Tibial artery (tissue), 4 donors: Measurements from ENCODE around the gene SLC2A11.

Experiments
- DNase-seq, 2 donors: peaks; one replicate each; pipeline ENCODE4 v3.0.0-alpha.2; 2019
- H3K27ac ChIP-seq, 2 donors: fragments of 200-600 bp; sonication (generic) in 1 of 2; 1 replicate in 1 of 2; 2 replicates in 1 of 2; pipeline ENCODE4 v1.5.1; 2018 to 2019; ENCODE audit warnings: mild to moderate bottlenecking in 1 of 2
- H3K27me3 ChIP-seq, 2 donors: fragments of 200-600 bp; sonication (generic) in 1 of 2; one replicate each; pipeline versions ENCODE4 v1.5.1 to v1.6.0; 2016 to 2019
- H3K36me3 ChIP-seq, 3 donors: fragments of 200-600 bp; sonication (generic) in 2 of 3; one replicate each; pipeline ENCODE4 v1.5.1; 2016 to 2019; ENCODE audit warnings: mild to moderate bottlenecking in 2 of 3
- H3K4me1 ChIP-seq, 4 donors: fragments of 200-600 bp; sonication (generic) in 2 of 4; 1 replicate in 3 of 4; 2 replicates in 1 of 4; pipeline ENCODE4 v1.5.1; 2016 to 2019
- H3K4me3 ChIP-seq, 2 donors: fragments of 200-600 bp; sonication (generic) in 1 of 2; 1 replicate in 1 of 2; 2 replicates in 1 of 2; pipeline ENCODE4 v1.5.1; 2018 to 2019; ENCODE audit warnings: mild to moderate bottlenecking in 2 of 2
- H3K9me3 ChIP-seq, 3 donors: fragments of 200-600 bp; sonication (generic) in 1 of 3; one replicate each; pipeline ENCODE4 v1.5.1; 2016 to 2019
- CTCF ChIP-seq, 2 experiments: fragments of 200-600 bp in 1 of 2; fragments of 450-650 bp in 1 of 2; IDR thresholded peaks; one replicate each; pipeline ENCODE4 v1.5.1; 2017 to 2019; ENCODE audit warnings: antibody characterized with exemption in 2 of 2, mild to moderate bottlenecking in 1 of 2, moderate library complexity in 1 of 2
- intact Hi-C: fragments of 100-400 bp; cut with DNase I; formaldehyde crosslinking; loops from one replicate; pipeline ENCODE4 v1.15.0; 2023; ENCODE audit warnings: low total_unique reads

The SLC2A11 gene

GRCh38 chr22:23833017-23833751 is 24.5 kb upstream of the SLC2A11 start:
- H3K4me3 ChIP-seq: no peak overlapping the region
- peaks cover 0 to 36% (median 24%) of the 10 kb centered on the region in 4 donors for H3K4me1 ChIP-seq
- intact Hi-C loops: no loop called here
- no peak overlapping the region for H3K27ac ChIP-seq
- DNase-seq: peak in 1 of 2 donors; percentile 56
- H3K9me3 ChIP-seq: no peaks in the 10 kb centered on the region
- peaks cover 0 to 84% (median 50%) of the 10 kb centered on the region in 3 donors for H3K36me3 ChIP-seq
- no peak for TF ChIP-seq CTCF (IDR thresholded peaks at IDR 0.05)
- no peaks in the 10 kb centered on the region for H3K27me3 ChIP-seq

GRCh38 chr22:23833911-23834317 is 23.8 kb upstream of the SLC2A11 start:
- peak overlapping the region in 1 of 2 donors; percentile 61 for H3K27ac ChIP-seq

GRCh38 chr22:23834406-23834792 is 23.3 kb upstream of the SLC2A11 start:
- Histone ChIP-seq H3K4me1 (peaks cover 0 to 44% (median 34%) of the 10 kb centered on the region in 4 donors), H3K27ac (peak overlapping the region; percentile 29 to 61)
- DNase-seq: no peak

More at GRCh38 chr22:23833911-23834317, 23.8 kb upstream of the SLC2A11 start:
- H3K36me3 ChIP-seq: peaks cover 0 to 77% (median 44%) of the 10 kb centered on the region in 3 donors
- intact Hi-C loops: no loop called here
- no peak overlapping the region for H3K4me3 ChIP-seq
- no peak for TF ChIP-seq CTCF (IDR thresholded peaks at IDR 0.05)
- DNase-seq: peak in 1 of 2 donors; percentile 57
- H3K4me1 ChIP-seq: peaks cover 0 to 39% (median 30%) of the 10 kb centered on the region in 4 donors
- no peaks in the 10 kb centered on the region for H3K27me3 ChIP-seq
- H3K9me3 ChIP-seq: no peaks in the 10 kb centered on the region

GRCh38 chr22:23834793-23835483 is 22.7 kb upstream of the SLC2A11 start:
- Histone ChIP-seq H3K4me3 (no peak overlapping the region), H3K27me3 (no peaks in the 10 kb centered on the region), H3K4me1 (peaks cover 0 to 47% (median 38%) of the 10 kb centered on the region in 4 donors), H3K36me3 (peaks cover 0 to 68% (median 42%) of the 10 kb centered on the region in 3 donors), H3K9me3 (no peaks in the 10 kb centered on the region), H3K27ac (peak overlapping the region; percentile 29 to 61)
- intact Hi-C loops: no loop called here
- TF ChIP-seq CTCF (IDR thresholded peaks at IDR 0.05): no peak
- DNase-seq: peak in 1 of 2 donors; percentile 74

More at GRCh38 chr22:23834406-23834792, 23.3 kb upstream of the SLC2A11 start:
- Histone ChIP-seq H3K36me3 (peaks cover 0 to 72% (median 42%) of the 10 kb centered on the region in 3 donors), H3K27me3 (no peaks in the 10 kb centered on the region), H3K4me3 (no peak overlapping the region), H3K9me3 (no peaks in the 10 kb centered on the region)
- TF ChIP-seq CTCF (IDR thresholded peaks at IDR 0.05): no peak
- intact Hi-C loops: no loop called here

- no peak overlapping the region for H3K4me3 ChIP-seq
- intact Hi-C loops: no loop called here
- H3K9me3 ChIP-seq: no peaks in the 10 kb centered on the region
- H3K36me3 ChIP-seq: peaks cover 0 to 67% (median 42%) of the 10 kb centered on the region in 3 donors
- peak; percentile 14 to 53 for DNase-seq
- H3K27me3 ChIP-seq: no peaks in the 10 kb centered on the region
- H3K4me1 ChIP-seq: peaks cover 0 to 47% (median 38%) of the 10 kb centered on the region in 4 donors
- TF ChIP-seq CTCF (IDR thresholded peaks at IDR 0.05): no peak
- peak overlapping the region; percentile 29 to 61 for H3K27ac ChIP-seq
Measured at GRCh38 chr22:23835484-23836144, 22.1 kb upstream of the SLC2A11 start.
